Left lung (tissue), 10 donors: ENCODE data around the gene CTTNBP2NL. TPM values are rescaled to one million over a fixed set of nuclear protein-coding genes. Genes with fewer than 3 reads are reported as not detected.

Experiments used
- ATAC-seq: fragments of 200-7000 bp; cut with Tn5 transposase; one replicate; pipeline ENCODE4 v1.9.1; 2020; ENCODE audit warnings: moderate library complexity
- DNase-seq, 4 donors: peaks; one replicate each; pipeline ENCODE4 v3.0.0-alpha.2; 2013 to 2020
- H3K27ac ChIP-seq, 2 donors: fragments of 200-600 bp; sonication (generic) in 1 of 2; one replicate each; pipeline versions ENCODE4 v1.5.0 to v1.8.0; 2020 to 2021
- H3K27me3 ChIP-seq, 2 donors: fragments of 200-600 bp; sonication (generic) in 1 of 2; one replicate each; pipeline versions ENCODE4 v1.5.0 to v1.8.0; 2020 to 2021
- H3K36me3 ChIP-seq, 2 donors: fragments of 200-600 bp; sonication (generic) in 1 of 2; one replicate each; pipeline versions ENCODE4 v1.5.0 to v1.8.0; 2020 to 2021
- H3K4me1 ChIP-seq, 2 donors: fragments of 200-600 bp; one replicate each; pipeline ENCODE4 v1.8.0; 2021
- H3K4me3 ChIP-seq, 2 donors: fragments of 200-600 bp; sonication (generic) in 1 of 2; one replicate each; pipeline versions ENCODE4 v1.5.0 to v1.8.0; 2020 to 2021; ENCODE audit warnings: mild to moderate bottlenecking in 1 of 2
- H3K9me3 ChIP-seq, 2 donors: fragments of 200-600 bp; sonication (generic) in 1 of 2; one replicate each; pipeline versions ENCODE4 v1.5.0 to v1.8.0; 2020 to 2021
- intact Hi-C, 2 donors: fragments of 100-400 bp; cut with DNase I; formaldehyde crosslinking; loops; one replicate each; pipeline versions ENCODE4 v1.11.2 to v1.14.2; 2022
- polyA plus RNA-seq, 6 donors: library from polyadenylated mRNA; unstranded; fragments of 120-200 nt; gene quantifications; one replicate each; pipeline ENCODE4 v1.2.1, GENCODE V29; 2013; ENCODE audit not compliant: insufficient read length in 6 of 6
- total RNA-seq, 2 donors: library from RNA; stranded (reverse); fragmentation: NEBNext Ultra II Directional; extraction: Animal tissue kit (Norgen Biotek cat#: 25700); gene quantifications; one replicate each; pipeline ENCODE4 v1.2.1, GENCODE V29; 2021
- TF ChIP-seq, protein P1 (sequence below), 2 donors: fragments of 200-600 bp; sonication (generic) in 1 of 2; IDR thresholded peaks; one replicate each; pipeline versions ENCODE4 v1.5.0 to v1.8.0; 2021; ENCODE audit warnings: antibody characterized with exemption in 2 of 2
- donor health status: DM: no; HTN: yes; CAD: no.
- donor health status: DM: no; HTN: no; CAD: no.

CTTNBP2NL gene
- total and polyA plus RNA-seq, 8 donors = 34.6 to 49.2 (median 39.4) TPM

DNA sequence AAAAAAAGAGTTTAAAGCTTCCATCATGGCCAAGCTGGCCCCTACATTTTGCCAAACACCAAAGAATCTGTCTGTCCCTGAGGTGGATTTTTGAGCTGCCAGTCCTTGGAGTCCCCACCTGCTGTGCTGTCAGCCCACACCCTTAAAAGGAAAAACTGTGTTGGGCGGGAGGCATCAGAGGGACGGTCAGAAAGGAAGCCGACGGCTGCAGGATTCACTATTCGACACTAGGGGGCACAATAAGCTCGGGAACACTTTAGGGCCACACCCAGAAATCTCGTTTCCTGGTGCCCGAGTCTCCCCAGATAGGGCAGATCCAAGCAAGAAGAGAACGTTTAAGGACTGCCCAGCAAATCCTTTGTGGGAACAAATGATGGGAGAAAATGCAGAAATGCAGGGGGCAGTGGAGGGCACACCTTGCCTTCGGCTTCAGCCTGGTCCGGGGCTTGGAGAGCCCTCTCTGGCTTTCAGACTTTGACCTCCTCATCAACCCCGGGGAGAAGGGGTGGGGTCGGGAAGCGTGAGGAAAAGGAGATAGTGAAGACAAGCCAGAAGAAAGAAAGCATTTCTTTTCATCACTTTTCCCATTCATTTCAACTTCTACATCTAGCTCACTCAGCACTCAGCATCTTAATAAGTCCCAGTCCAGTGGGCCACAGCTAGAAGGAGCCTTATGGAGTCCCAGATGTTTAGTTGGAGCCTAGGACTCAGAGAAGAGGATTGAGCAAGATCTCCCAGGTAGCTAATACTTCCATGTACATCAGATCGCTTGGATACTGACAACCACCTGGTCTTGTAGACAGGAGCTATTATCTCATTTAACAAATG lies 5.0 kb upstream of the CTTNBP2NL start:
- H3K4me3 ChIP-seq = peak overlapping the region; percentile 37 to 38
- no peaks in the 10 kb centered on the region for H3K9me3 ChIP-seq
- TF ChIP-seq, protein P1, sequence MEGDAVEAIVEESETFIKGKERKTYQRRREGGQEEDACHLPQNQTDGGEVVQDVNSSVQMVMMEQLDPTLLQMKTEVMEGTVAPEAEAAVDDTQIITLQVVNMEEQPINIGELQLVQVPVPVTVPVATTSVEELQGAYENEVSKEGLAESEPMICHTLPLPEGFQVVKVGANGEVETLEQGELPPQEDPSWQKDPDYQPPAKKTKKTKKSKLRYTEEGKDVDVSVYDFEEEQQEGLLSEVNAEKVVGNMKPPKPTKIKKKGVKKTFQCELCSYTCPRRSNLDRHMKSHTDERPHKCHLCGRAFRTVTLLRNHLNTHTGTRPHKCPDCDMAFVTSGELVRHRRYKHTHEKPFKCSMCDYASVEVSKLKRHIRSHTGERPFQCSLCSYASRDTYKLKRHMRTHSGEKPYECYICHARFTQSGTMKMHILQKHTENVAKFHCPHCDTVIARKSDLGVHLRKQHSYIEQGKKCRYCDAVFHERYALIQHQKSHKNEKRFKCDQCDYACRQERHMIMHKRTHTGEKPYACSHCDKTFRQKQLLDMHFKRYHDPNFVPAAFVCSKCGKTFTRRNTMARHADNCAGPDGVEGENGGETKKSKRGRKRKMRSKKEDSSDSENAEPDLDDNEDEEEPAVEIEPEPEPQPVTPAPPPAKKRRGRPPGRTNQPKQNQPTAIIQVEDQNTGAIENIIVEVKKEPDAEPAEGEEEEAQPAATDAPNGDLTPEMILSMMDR (IDR thresholded peaks at IDR 0.05) = peak; percentile 89 to 95
- no peaks in the 10 kb centered on the region for H3K36me3 ChIP-seq
- no peaks in the 10 kb centered on the region for H3K27me3 ChIP-seq
- H3K4me1 ChIP-seq = peaks cover 24 to 48% of the 10 kb centered on the region in 2 donors
- DNase-seq (peak in 3 of 4 donors; percentile 86 to 94 (median 87)), ATAC-seq (peak; percentile 91)
- H3K27ac ChIP-seq = peak overlapping the region; percentile 80 to 81
- intact Hi-C loops = loop anchor here (10.0 kb wide), 2 partner anchors 74 to 314 kb away; partner anchors contain the start of gene RHOC (in 1 of the 2)

DNA sequence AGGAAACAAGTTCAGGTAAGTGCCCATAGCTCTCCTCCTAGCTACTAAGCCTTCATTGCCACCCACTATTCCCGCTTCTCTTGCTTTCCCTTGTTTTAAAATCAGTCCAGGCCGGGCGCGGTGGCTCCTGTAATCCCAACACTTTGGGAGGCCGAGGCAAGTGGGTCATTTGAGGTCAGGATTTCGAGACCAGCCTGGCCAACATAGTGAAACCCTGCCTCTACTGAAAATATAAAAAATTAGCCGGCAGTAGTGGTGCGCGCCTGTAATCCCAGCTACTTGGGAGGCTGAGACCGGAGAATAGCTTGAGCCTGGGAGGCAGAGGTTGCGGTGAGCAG lies 4.4 kb upstream of the CTTNBP2NL start:
- Histone ChIP-seq H3K27ac (peak overlapping the region; percentile 80 to 81), H3K9me3 (no peaks in the 10 kb centered on the region), H3K27me3 (peaks cover 0 to 4% of the 10 kb centered on the region in 2 donors), H3K4me3 (peak overlapping the region in 1 of 2 donors; percentile 37), H3K4me1 (peaks cover 24 to 51% of the 10 kb centered on the region in 2 donors), H3K36me3 (no peaks in the 10 kb centered on the region)
- TF ChIP-seq, protein P1 (IDR thresholded peaks at IDR 0.05) = no peak
- intact Hi-C loops = loop anchor here (10.0 kb wide), 2 partner anchors 73 to 313 kb away; partner anchors contain the start of gene RHOC (in 1 of the 2)
- ATAC-seq = no peak
- DNase-seq = no peak

DNA sequence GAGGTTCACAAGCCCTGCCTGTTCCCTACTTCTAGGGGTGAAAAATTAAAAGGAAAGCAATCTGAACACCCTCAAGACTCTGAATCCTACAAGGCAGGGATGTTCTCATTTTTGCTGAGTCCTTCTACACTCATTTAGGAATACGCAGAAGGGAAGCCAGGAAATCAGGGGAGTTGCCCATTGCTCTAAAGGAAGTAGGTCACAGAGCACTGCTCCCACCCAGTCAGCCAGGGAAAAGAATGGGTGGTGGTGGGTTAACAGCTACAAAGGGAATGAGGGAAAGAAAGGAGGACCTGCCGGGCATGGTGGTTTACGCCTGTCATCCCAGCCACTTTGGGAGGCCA lies 2.4 kb upstream of the CTTNBP2NL start:
- no peaks in the 10 kb centered on the region for H3K36me3 ChIP-seq
- ATAC-seq = no peak
- peak overlapping the region; percentile 89 to 91 for H3K27ac ChIP-seq
- intact Hi-C loops = loop anchor here (10.0 kb wide), 2 partner anchors 71 to 311 kb away; partner anchors contain the start of gene RHOC (in 1 of the 2)
- TF ChIP-seq, protein P1 (IDR thresholded peaks at IDR 0.05) = no peak
- no peak overlapping the region for H3K4me3 ChIP-seq
- no peak for DNase-seq
- H3K9me3 ChIP-seq = no peaks in the 10 kb centered on the region
- H3K4me1 ChIP-seq = peaks cover 30 to 69% of the 10 kb centered on the region in 2 donors
- peaks cover 0 to 6% of the 10 kb centered on the region in 2 donors for H3K27me3 ChIP-seq

DNA sequence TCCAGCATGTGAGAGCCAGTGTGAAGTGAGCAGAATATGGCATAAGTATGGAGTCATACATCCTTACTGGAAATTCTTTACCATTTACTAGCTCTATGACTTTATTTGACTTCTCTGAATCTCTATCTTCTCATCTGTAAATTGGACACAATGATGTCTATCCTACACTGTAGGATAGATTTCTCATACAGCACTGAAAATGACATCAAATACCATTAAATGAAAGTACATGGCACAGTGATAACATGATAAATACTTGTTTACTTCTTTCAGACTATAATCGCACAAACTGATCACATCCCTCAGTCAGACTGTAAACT lies 1.3 kb upstream of the CTTNBP2NL start:
- DNase-seq = no peak
- TF ChIP-seq, protein P1 (IDR thresholded peaks at IDR 0.05) = no peak
- Histone ChIP-seq H3K9me3 (no peaks in the 10 kb centered on the region), H3K27ac (peak overlapping the region; percentile 89 to 91), H3K4me3 (no peak overlapping the region), H3K4me1 (peaks cover 30 to 73% of the 10 kb centered on the region in 2 donors), H3K27me3 (peaks cover 0 to 6% of the 10 kb centered on the region in 2 donors), H3K36me3 (no peaks in the 10 kb centered on the region)
- intact Hi-C loops = loop anchor here (5.0 to 10.0 kb wide), 3 partner anchors 68 to 310 kb away; partner anchors contain the start of gene RHOC (in 1 of the 2)
- no peak for ATAC-seq

DNA sequence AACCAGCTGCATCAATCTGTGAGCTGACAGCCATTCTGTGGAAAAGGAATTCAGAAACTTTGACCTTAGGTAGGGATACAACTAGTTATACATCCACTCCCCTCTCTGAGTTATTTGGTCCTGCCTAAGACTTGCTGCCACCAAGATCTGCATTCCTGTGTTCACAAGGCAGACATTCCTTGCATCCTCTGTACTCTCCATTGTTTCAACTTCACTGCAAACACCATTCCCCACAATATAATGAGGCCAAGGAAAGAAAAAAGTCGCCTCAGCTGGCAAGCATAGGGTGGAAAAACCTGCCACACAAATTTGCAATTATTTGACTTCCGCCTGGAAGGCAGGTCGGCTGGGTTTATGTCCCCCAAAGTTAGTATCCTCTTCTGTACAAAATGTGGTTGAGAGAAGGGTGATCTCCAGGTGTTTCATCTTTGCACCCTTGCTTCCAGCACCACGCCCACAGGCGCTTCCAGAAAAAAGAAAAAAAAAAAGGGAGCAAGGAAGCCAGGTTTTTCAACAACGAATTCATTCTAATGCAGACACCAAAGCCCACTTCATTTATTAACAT lies 676 bp upstream of the CTTNBP2NL start:
- Histone ChIP-seq H3K36me3 (no peaks in the 10 kb centered on the region), H3K4me1 (peaks cover 30 to 78% of the 10 kb centered on the region in 2 donors), H3K27ac (peak overlapping the region; percentile 89 to 91), H3K27me3 (peaks cover 0 to 6% of the 10 kb centered on the region in 2 donors), H3K9me3 (no peaks in the 10 kb centered on the region), H3K4me3 (peak overlapping the region; percentile 77 to 100)
- intact Hi-C loops = loop anchor here (5.0 to 10.0 kb wide), 3 partner anchors 67 to 309 kb away; partner anchors contain the start of gene RHOC (in 1 of the 2)
- DNase-seq = no peak
- ATAC-seq = no peak
- TF ChIP-seq, protein P1 (IDR thresholded peaks at IDR 0.05) = no peak
